SH-SY5Y (cell line): ENCODE results near the gene ANKLE2.

Experiments
- GATA2 ChIP-seq: IDR thresholded peaks from 2 replicates; pipeline ENCODE4 v1.6.1; 2011; ENCODE audit warnings: mild to moderate bottlenecking, low read depth, low read length
- GATA3 ChIP-seq: IDR thresholded peaks from 2 replicates; pipeline ENCODE4 v1.6.1; 2011; ENCODE audit warnings: low read depth, mild to moderate bottlenecking, low read length, moderate library complexity

DNA sequence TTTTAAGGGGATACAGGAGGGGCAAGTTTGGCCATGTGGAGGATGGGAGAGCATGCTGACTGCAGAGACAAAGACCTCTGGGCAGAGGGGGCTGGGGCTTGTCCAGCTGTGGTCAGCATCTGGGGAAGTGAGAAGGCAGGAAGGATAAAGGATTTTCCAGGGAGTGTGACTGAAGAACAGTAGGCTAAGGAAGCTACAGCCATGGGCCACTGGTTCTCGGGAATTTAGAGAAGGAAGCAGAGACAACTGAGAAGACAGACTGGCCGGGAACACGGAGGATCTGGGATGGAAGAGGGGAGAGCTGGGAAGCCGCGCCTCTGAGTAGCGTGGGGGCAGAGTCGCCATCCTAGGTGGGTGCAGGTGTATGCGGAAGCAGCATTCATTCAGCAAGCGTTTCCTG lies 58.0 kb downstream of the ANKLE2 start:
- no peak for TF ChIP-seq GATA2
- TF ChIP-seq GATA3 = no peak
